SK-N-SH (cell line): Measurements from ENCODE around the gene TMIE. TPM values are rescaled to one million over a fixed set of nuclear protein-coding genes. Genes with fewer than 3 reads are reported as not detected.

Source experiments
- CTCF ChIA-PET: fragments of 300-600, 350-600 bp; formaldehyde crosslinking; extraction: SDS; loops from one replicate; lab custom pipeline; 2021; lab: Yijun Ruan, JAX
- POLR2A ChIA-PET: fragments of 350-600 bp; sonication (Branson Sonifier 250); formaldehyde crosslinking; extraction: SDS; loops from one replicate; lab custom pipeline; 2020; ENCODE audit warnings: antibody characterized with exemption, inconsistent platforms; lab: Yijun Ruan, JAX
- DNase-seq: peaks from one replicate; pipeline ENCODE4 v3.0.0; 2012
- H2AFZ ChIP-seq: fragments of 200-600 bp; sonication (generic); 2 replicates; pipeline ENCODE4 v1.8.1; 2016; ENCODE audit warnings: antibody characterized with exemption, mild to moderate bottlenecking, low read depth
- H3F3A ChIP-seq: fragments of 200-600 bp; sonication (generic); replicated peaks from 2 replicates; pipeline ENCODE3; 2016; ENCODE audit warnings: antibody characterized with exemption, mild to moderate bottlenecking; ENCODE audit not compliant: insufficient read depth
- H3K27ac ChIP-seq, 2 experiments: fragments of 200-500 bp in 1 of 2; fragments of 200-600 bp in 1 of 2; sonication (Bioruptor generic) in 1 of 2; sonication (generic), shearing (Covaris generic) in 1 of 2; 2 replicates each; pipeline versions ENCODE4 v1.5.1 to v1.6.1; 2014 to 2016; ENCODE audit warnings: low read depth in 2 of 2, inconsistent platforms in 1 of 2, low read length in 1 of 2, mild to moderate bottlenecking in 1 of 2, mixed read lengths in 1 of 2
- H3K27me3 ChIP-seq: fragments of 200-600 bp; sonication (generic), shearing (Covaris generic); 2 replicates; pipeline ENCODE4 v1.6.1; 2016; ENCODE audit warnings: mixed run types; ENCODE audit not compliant: insufficient read depth
- H3K36me3 ChIP-seq, 2 experiments: fragments of 200-500 bp in 1 of 2; fragments of 200-600 bp in 1 of 2; sonication (Bioruptor generic) in 1 of 2; sonication (generic) in 1 of 2; replicated peaks in 1 of 2; 2 replicates each; pipeline versions ENCODE3 to v1.5.1; 2014 to 2016; ENCODE audit warnings: low read length in 1 of 2, mild to moderate bottlenecking in 1 of 2; ENCODE audit not compliant: insufficient read depth in 2 of 2, control insufficient read depth in 1 of 2
- H3K4me1 ChIP-seq, 2 experiments: fragments of 200-500 bp in 1 of 2; fragments of 200-600 bp in 1 of 2; sonication (Bioruptor generic) in 1 of 2; sonication (generic), shearing (Covaris generic) in 1 of 2; 2 replicates each; pipeline versions ENCODE4 v1.5.1 to v1.6.1; 2014 to 2016; ENCODE audit warnings: low read depth in 1 of 2, low read length in 1 of 2, mixed run types in 1 of 2; ENCODE audit not compliant: insufficient read depth in 2 of 2, control insufficient read depth in 1 of 2
- H3K4me2 ChIP-seq: fragments of 200-600 bp; sonication (generic), shearing (Covaris generic); 2 replicates; pipeline ENCODE4 v1.6.1; 2017; ENCODE audit warnings: mixed run types
- H3K4me3 ChIP-seq, 2 experiments: fragments of 200-500 bp in 1 of 2; fragments of 200-600 bp in 1 of 2; sonication (Bioruptor generic) in 1 of 2; sonication (generic), shearing (Covaris generic) in 1 of 2; 2 replicates each; pipeline versions ENCODE4 v1.5.1 to v1.8.1; 2014 to 2016; ENCODE audit warnings: low read depth in 2 of 2, inconsistent platforms in 1 of 2, low read length in 1 of 2, mild to moderate bottlenecking in 1 of 2, mixed read lengths in 1 of 2, moderate library complexity in 1 of 2
- H3K79me2 ChIP-seq: fragments of 200-600 bp; sonication (generic); 2 replicates; pipeline ENCODE4 v1.8.1; 2017; ENCODE audit warnings: mild to moderate bottlenecking; ENCODE audit not compliant: insufficient read depth
- H3K9ac ChIP-seq: fragments of 200-600 bp; sonication (generic); 2 replicates; pipeline ENCODE4 v1.6.1; 2017; ENCODE audit warnings: mixed run types
- H3K9me2 ChIP-seq: fragments of 200-600 bp; sonication (generic); 2 replicates; pipeline ENCODE4 v1.6.1; 2017; ENCODE audit warnings: mixed run types
- H3K9me3 ChIP-seq: fragments of 200-600 bp; sonication (generic); 2 replicates; pipeline ENCODE4 v1.6.1; 2017; ENCODE audit warnings: mixed run types, mild to moderate bottlenecking, moderate library complexity
- H4K20me1 ChIP-seq: fragments of 200-600 bp; sonication (generic); 2 replicates; pipeline ENCODE4 v1.6.1; 2017; ENCODE audit warnings: mild to moderate bottlenecking, mixed run types; ENCODE audit not compliant: insufficient read depth
- EP300 ChIP-seq, 2 experiments: IDR thresholded peaks; 2 replicates each; pipeline versions ENCODE4 v1.4.0 to v1.6.1; 2012; ENCODE audit warnings: borderline replicate concordance in 1 of 2, low read depth in 1 of 2, low read length in 1 of 2
- FOSL2 ChIP-seq: IDR thresholded peaks from 2 replicates; pipeline ENCODE4 v1.4.0; 2012; ENCODE audit warnings: low read depth, mild to moderate bottlenecking, moderate library complexity, borderline replicate concordance
- GABPA ChIP-seq: IDR thresholded peaks from 2 replicates; pipeline ENCODE4 v1.4.0; 2012; ENCODE audit warnings: low read depth, mild to moderate bottlenecking
- JUND ChIP-seq: IDR thresholded peaks from 2 replicates; pipeline ENCODE4 v1.4.0; 2012
- MEF2A ChIP-seq: IDR thresholded peaks from 2 replicates; pipeline ENCODE4 v1.4.0; 2012; ENCODE audit warnings: low read depth, borderline replicate concordance
- POLR2AphosphoS5 ChIP-seq: IDR thresholded peaks from 2 replicates; pipeline ENCODE4 v1.6.1; 2012; ENCODE audit warnings: low read depth, low read length
- RFX5 ChIP-seq: IDR thresholded peaks from 2 replicates; pipeline ENCODE4 v1.6.1; 2012; ENCODE audit warnings: mild to moderate bottlenecking, improper control_type of control experiment, low read length
- SMC3 ChIP-seq: IDR thresholded peaks from 2 replicates; pipeline ENCODE4 v1.6.1; 2012; ENCODE audit warnings: low read depth, low read length, improper control_type of control experiment
- WGBS: methylation state at CpG from one replicate; pipeline ENCODE4 v1.1.6; 2017; ENCODE audit warnings: low lambda C conversion rate; 5-methylcytosine and 5-hydroxymethylcytosine counted together
- polyA plus RNA-seq, 3 experiments: library from polyadenylated mRNA; depleted of rRNA; stranded (reverse); fragments of >200 nt; gene quantifications; 2 replicates each; pipeline ENCODE4 v1.2.3, GENCODE V29; 2012
- small RNA-seq, 7 experiments: library from RNA; depleted of rRNA; stranded (forward); fragments of <200 nt; gene quantifications; one replicate each; pipeline ENCODE3, GENCODE V24; 2012
- TF ChIP-seq, protein P1 (sequence below): IDR thresholded peaks from 2 replicates; pipeline ENCODE4 v1.4.0; 2012; ENCODE audit warnings: low read depth
- TF ChIP-seq, protein P2 (sequence below): IDR thresholded peaks from 2 replicates; pipeline ENCODE4 v1.4.0; 2012; ENCODE audit warnings: low read depth, borderline replicate concordance

TMIE gene
- polyA plus RNA-seq, 1 of the 3 experiments (the other 2 are of a cell fraction) = 0.03 TPM

DNA sequence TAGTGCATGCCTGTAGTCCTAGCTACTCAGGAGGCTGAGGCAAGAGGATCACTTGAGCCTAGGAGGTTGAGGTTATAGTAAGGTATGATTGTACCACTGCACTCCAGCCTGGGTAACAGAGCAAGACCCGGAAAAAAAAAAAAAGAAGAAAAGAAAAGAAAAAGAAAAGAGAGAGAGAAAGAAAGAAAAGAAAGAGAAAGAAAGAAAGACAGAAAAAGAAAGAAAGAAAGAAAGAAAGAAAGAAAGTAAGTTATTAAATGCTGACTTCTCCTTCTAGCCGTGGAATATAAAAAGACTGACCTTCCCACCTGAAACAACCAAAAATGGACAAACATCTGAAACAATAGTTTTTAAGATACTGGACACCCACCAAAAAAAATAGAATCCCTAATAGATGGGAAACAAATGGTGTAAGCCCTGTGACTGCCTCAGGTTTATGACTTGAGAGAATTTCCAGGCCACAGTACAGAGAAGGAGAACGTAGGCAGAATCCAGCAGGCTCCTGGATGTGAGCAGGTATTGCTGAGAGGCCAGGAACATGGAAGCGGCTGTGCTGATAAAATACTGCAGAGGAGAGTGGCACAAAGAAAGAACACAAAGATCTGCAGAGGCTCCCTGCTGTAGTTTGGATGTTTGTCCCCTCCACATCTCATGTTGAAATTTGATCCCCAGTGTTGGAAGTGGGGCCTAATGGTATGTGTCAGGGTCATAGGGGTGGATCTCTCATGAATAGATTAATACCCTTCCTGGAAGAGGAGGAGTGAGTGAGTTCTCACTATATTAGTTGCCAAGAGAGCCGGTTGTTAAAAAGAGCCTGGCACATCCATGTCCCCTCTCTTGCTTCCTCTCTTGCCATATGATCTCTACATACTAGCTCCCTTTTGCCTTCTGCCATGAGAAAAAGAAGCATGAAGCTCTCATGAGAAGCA is 58.3 kb downstream of the TMIE start:
- WGBS = 57% methylated on average over 5 of the region's 5 CpGs
- CTCF ChIA-PET = no interaction called here

More for the DNA sequence above, 58.3 kb downstream of the TMIE start:
- Histone ChIP-seq H3K27ac (no peak overlapping the region), H3F3A (no peaks in the 10 kb centered on the region), H4K20me1 (no peaks in the 10 kb centered on the region), H3K36me3 (no peaks in the 10 kb centered on the region), H3K9me2 (no peaks in the 10 kb centered on the region), H3K79me2 (no peaks in the 10 kb centered on the region), H3K9me3 (no peaks in the 10 kb centered on the region; the same call in 1 of the 2 replicates), H3K4me3 (no peak overlapping the region), H3K27me3 (no peaks in the 10 kb centered on the region; the same call in 1 of the 2 replicates), H3K9ac (no peak overlapping the region), H3K4me2 (no peak overlapping the region), H3K4me1 (no peaks in the 10 kb centered on the region), H2AFZ (no peak overlapping the region)
- POLR2A ChIA-PET = no interaction called here
- DNase-seq = no peak
- no peak for TF ChIP-seq RFX5
- TF ChIP-seq SMC3 = no peak
- no peak for TF ChIP-seq GABPA
- TF ChIP-seq MEF2A = no peak
- TF ChIP-seq JUND = no peak
- no peak for TF ChIP-seq EP300 (IDR thresholded peaks at IDR 0.05; ENCODE audit: borderline replicate concordance in 1 of 2, low read depth in 1 of 2, low read length in 1 of 2)
- no peak for TF ChIP-seq POLR2AphosphoS5
- TF ChIP-seq FOSL2 = no peak
- TF ChIP-seq, protein P1, sequence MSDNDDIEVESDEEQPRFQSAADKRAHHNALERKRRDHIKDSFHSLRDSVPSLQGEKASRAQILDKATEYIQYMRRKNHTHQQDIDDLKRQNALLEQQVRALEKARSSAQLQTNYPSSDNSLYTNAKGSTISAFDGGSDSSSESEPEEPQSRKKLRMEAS = no peak
- TF ChIP-seq, protein P2, sequence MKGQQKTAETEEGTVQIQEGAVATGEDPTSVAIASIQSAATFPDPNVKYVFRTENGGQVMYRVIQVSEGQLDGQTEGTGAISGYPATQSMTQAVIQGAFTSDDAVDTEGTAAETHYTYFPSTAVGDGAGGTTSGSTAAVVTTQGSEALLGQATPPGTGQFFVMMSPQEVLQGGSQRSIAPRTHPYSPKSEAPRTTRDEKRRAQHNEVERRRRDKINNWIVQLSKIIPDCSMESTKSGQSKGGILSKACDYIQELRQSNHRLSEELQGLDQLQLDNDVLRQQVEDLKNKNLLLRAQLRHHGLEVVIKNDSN = no peak

Small RNA genes lying within 50 kb of the gene (small RNA-seq; reads per million reads assigned to genes)
- gene PRSS45 = 0 to 1.1 (median 0) reads per million in 7 experiments

Other genes starting within 250 kb of the TMIE start
- gene LTF, start 236.5 kb upstream of the TMIE start, polyA plus RNA-seq (2012; rRNA removed) = not detected in 2 replicates
- not detected in 2 replicates for gene RTP3, start 203.4 kb upstream of the TMIE start, polyA plus RNA-seq (2012; rRNA removed)
- 0.13 and 0.23 TPM in 2 replicates for gene LRRC2, start 135.1 kb upstream of the TMIE start, polyA plus RNA-seq (2012; rRNA removed)
- not detected in 2 replicates for gene FAM240A, start 88.9 kb upstream of the TMIE start, polyA plus RNA-seq (2012; rRNA removed)
- gene ALS2CL, start 7.7 kb upstream of the TMIE start, polyA plus RNA-seq (2012; rRNA removed) = 0.18 and 0.58 TPM in 2 replicates
- gene PRSS50, start 16.5 kb downstream of the TMIE start, polyA plus RNA-seq (2012; rRNA removed) = not detected in 2 replicates
- not detected in 2 replicates for gene MYL3, start 162.1 kb downstream of the TMIE start, polyA plus RNA-seq (2012; rRNA removed)
- gene PTH1R, start 176.3 kb downstream of the TMIE start, polyA plus RNA-seq (2012; rRNA removed) = 0.07 and 0.34 TPM in 2 replicates